IMR-90 (cell line): ENCODE results near the gene TMEFF1.
A peak's percentile ranks its signal among the peaks of the same experiment; 100 is the strongest.

Source experiments
- BHLHE40 ChIP-seq: fragments of 150-350 bp; IDR thresholded peaks from 2 replicates; pipeline ENCODE4 v1.6.1; 2016; ENCODE audit warnings: mild to moderate bottlenecking, low read depth, low read length
- FOS ChIP-seq: fragments of 150-350 bp; IDR thresholded peaks from 2 replicates; pipeline ENCODE4 v1.6.1; 2016; ENCODE audit warnings: low read depth, low read length
- MAFK ChIP-seq: IDR thresholded peaks from 2 replicates; pipeline ENCODE4 v1.6.1; 2012; ENCODE audit warnings: low read depth, low read length, improper control_type of control experiment
- MAZ ChIP-seq: IDR thresholded peaks from 2 replicates; pipeline ENCODE4 v1.6.1; 2012; ENCODE audit warnings: low read depth, mild to moderate bottlenecking, low read length, improper control_type of control experiment, moderate library complexity, borderline replicate concordance
- MXI1 ChIP-seq: IDR thresholded peaks from 2 replicates; pipeline ENCODE4 v1.6.1; 2012; ENCODE audit warnings: low read depth, mild to moderate bottlenecking, low read length, moderate library complexity, borderline replicate concordance
- POLR2A ChIP-seq: IDR thresholded peaks from 2 replicates; pipeline ENCODE4 v1.6.1; 2012; ENCODE audit warnings: mild to moderate bottlenecking, low read depth, low read length
- RAD21 ChIP-seq: IDR thresholded peaks from 2 replicates; pipeline ENCODE4 v1.6.1; 2012; ENCODE audit warnings: low read length, improper control_type of control experiment
- SMC3 ChIP-seq: fragments of 150-350 bp; IDR thresholded peaks from 2 replicates; pipeline ENCODE4 v1.6.1; 2016; ENCODE audit warnings: low read depth, mild to moderate bottlenecking, antibody characterized with exemption, low read length, moderate library complexity
- TF ChIP-seq, protein P1 (sequence below): fragments of 150-350 bp; IDR thresholded peaks from 2 replicates; pipeline ENCODE4 v1.6.1; 2016; ENCODE audit warnings: low read depth, mild to moderate bottlenecking, low read length, moderate library complexity, borderline replicate concordance
- TF ChIP-seq, protein P2 (sequence below): conservative IDR thresholded peaks from 2 replicates; pipeline ENCODE4 v1.5.1; 2012; ENCODE audit warnings: mild to moderate bottlenecking, low read depth, low read length, improper control_type of control experiment

DNA sequence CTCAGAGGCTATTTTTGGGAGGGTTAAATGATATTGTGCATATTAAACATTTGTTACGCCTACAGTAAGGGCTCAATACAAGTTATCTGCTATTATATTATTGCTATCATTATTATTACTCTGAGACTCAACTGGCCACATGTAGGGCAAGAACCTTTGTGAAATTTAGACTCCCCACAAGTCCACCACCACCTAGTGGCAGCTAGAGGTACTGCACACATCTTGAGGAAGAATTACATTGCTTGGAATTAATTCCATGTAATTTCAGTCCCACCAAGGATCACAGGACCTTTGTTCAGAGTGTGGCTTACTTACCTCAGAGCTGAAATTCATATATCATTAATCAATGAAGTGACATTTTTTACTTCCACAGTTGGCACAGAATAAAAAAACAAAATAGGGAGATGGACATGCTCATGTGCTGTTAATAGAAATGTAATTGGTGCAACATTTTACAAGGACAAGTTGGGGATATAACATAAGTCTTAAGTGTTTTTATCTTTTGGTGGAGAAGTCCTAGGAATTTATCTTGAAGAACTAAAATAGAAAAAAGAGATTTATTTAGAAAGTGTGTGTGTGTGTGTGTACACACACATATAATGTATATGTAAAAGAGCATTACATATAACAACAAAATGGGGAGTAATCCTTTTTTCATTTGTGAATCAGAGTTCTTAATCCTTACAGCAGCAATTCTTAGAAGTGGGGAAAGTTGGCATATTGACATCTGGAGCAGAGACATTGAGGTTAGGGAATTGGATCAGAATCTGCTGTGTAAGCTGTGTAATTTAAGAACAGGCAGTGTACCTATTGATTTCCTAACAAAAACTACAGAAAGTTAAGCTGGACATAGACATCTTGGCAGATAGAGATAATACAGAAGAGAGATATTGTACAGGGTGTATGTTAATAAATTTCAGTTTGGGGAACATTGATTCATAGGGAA, 34.8 kb upstream of the TMEFF1 start:
- TF ChIP-seq, protein P1, sequence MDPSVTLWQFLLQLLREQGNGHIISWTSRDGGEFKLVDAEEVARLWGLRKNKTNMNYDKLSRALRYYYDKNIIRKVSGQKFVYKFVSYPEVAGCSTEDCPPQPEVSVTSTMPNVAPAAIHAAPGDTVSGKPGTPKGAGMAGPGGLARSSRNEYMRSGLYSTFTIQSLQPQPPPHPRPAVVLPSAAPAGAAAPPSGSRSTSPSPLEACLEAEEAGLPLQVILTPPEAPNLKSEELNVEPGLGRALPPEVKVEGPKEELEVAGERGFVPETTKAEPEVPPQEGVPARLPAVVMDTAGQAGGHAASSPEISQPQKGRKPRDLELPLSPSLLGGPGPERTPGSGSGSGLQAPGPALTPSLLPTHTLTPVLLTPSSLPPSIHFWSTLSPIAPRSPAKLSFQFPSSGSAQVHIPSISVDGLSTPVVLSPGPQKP: no peak
- TF ChIP-seq, protein P2, sequence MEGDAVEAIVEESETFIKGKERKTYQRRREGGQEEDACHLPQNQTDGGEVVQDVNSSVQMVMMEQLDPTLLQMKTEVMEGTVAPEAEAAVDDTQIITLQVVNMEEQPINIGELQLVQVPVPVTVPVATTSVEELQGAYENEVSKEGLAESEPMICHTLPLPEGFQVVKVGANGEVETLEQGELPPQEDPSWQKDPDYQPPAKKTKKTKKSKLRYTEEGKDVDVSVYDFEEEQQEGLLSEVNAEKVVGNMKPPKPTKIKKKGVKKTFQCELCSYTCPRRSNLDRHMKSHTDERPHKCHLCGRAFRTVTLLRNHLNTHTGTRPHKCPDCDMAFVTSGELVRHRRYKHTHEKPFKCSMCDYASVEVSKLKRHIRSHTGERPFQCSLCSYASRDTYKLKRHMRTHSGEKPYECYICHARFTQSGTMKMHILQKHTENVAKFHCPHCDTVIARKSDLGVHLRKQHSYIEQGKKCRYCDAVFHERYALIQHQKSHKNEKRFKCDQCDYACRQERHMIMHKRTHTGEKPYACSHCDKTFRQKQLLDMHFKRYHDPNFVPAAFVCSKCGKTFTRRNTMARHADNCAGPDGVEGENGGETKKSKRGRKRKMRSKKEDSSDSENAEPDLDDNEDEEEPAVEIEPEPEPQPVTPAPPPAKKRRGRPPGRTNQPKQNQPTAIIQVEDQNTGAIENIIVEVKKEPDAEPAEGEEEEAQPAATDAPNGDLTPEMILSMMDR: peak; percentile 87
- peak; percentile 69 for TF ChIP-seq RAD21
- no peak for TF ChIP-seq POLR2A
- no peak for TF ChIP-seq MXI1
- TF ChIP-seq FOS: no peak
- no peak for TF ChIP-seq BHLHE40
- TF ChIP-seq MAZ: no peak
- no peak for TF ChIP-seq MAFK
- TF ChIP-seq SMC3: peak; percentile 77
